Measurements from ENCODE around the gene SLC35B1. TPM values are rescaled to one million over a fixed set of nuclear protein-coding genes. Genes with fewer than 3 reads are reported as not detected.

Gene SLC35B1
- total RNA-seq, 2 experiments from 2014 or later, result 51.2 to 51.4 TPM

DNA sequence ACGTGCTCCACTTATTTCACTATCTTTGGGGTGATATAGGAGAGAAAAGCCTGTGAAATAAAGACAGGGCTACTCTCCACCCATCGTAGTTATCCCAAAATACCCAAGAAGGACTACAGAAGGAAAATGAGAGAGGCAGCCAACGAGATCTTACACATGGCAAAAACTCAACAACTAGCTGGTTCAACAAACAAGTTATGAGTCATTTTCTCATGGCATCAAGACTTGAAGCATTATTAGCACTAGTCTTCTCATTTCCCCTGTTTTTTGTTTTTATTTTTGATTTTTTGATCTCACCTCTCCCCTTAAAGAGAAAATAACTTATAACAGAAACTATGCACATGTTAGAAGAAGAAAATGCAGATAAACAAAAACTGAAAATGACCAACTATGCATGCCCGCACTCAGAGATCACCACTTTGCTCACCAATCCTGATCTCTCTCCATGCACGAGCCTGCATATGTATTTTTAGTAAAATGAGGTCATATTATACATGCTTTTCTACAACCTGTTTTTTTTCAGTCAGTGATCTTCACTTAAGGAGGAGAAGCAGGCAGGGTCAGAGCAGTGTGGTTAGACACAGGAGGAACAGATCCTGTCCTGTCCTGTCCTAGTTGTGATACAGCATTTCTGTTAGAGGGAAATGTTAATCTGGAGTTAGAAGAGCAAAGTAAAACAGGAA is 33.4 kb upstream of the SLC35B1 start:
- CTCF ChIA-PET (ENCODE audit: unreplicated experiment), result no interaction called here
- Histone ChIP-seq H2AFZ (ENCODE audit: low read length) (no peak overlapping the region), H3K27ac (ENCODE audit: low read depth, low read length, poor library complexity, severe bottlenecking) (peak overlapping the region; percentile 94), H3K4me1 (ENCODE audit: insufficient read depth, low read length, poor library complexity, severe bottlenecking) (peaks cover 92% of the 10 kb centered on the region), H3K4me3 (ENCODE audit: low read depth, low read length, poor library complexity, severe bottlenecking) (peak overlapping the region; percentile 62), H3K79me2 (ENCODE audit: insufficient read depth, low read depth, low read length) (peaks cover 97% of the 10 kb centered on the region), H3K4me2 (ENCODE audit: low read length) (peak overlapping the region; percentile 97), H3K9me2 (ENCODE audit: insufficient read depth, low read length) (no peaks in the 10 kb centered on the region), H3K36me3 (ENCODE audit: insufficient read depth, low read length) (peaks cover 40% of the 10 kb centered on the region), H4K20me1 (ENCODE audit: insufficient read depth, low read length) (peaks cover 4% of the 10 kb centered on the region; the same call in 1 of the 2 replicates), H3K9me3 (ENCODE audit: low read length) (no peaks in the 10 kb centered on the region)
- TF ChIP-seq CTCF (conservative IDR thresholded peaks at IDR 0.05; ENCODE audit: low read length) (no peak), EZH2phosphoT487 (IDR thresholded peaks at IDR 0.05; ENCODE audit: borderline replicate concordance, low read depth, low read length) (no peak)
- no TSS peak for BruUV-seq (replicated peaks)
- peak; percentile 52 for DNase-seq (ENCODE audit: low spot score)
- POLR2A ChIA-PET, result interaction anchor here (0.6 to 5.1 kb wide), 6 partner anchors 9 to 967 kb away, joined by 3 to 71 read pairs (median 4); partner anchors contain the start of gene FAM117A
- intact Hi-C loops (cut with micrococcal nuclease; ENCODE audit: unreplicated experiment), result loop anchor here (10.0 kb wide), 1 partner anchor 526 kb away; the partner anchor contains the start of genes ABI3 and GNGT2

GRCh38 chr17:49739641-49740271 is 32.0 kb upstream of the SLC35B1 start:
- DNase-seq (ENCODE audit: low spot score), result peak; percentile 96
- BruUV-seq (replicated peaks), result TSS peak; percentile 88
- intact Hi-C loops (cut with micrococcal nuclease; ENCODE audit: unreplicated experiment), result loop anchor here (1.0 to 10.0 kb wide), 4 partner anchors 8 to 525 kb away; partner anchors contain the start of genes ABI3, GNGT2 and KAT7
- Histone ChIP-seq H3K27ac (ENCODE audit: low read depth, low read length, poor library complexity, severe bottlenecking) (peak overlapping the region; percentile 94), H3K4me3 (ENCODE audit: low read depth, low read length, poor library complexity, severe bottlenecking) (peak overlapping the region; percentile 62), H4K20me1 (ENCODE audit: insufficient read depth, low read length) (peaks cover 4% of the 10 kb centered on the region; the same call in 1 of the 2 replicates), H3K9me2 (ENCODE audit: insufficient read depth, low read length) (no peaks in the 10 kb centered on the region), H3K36me3 (ENCODE audit: insufficient read depth, low read length) (peaks cover 44% of the 10 kb centered on the region), H2AFZ (ENCODE audit: low read length) (no peak overlapping the region), H3K4me1 (ENCODE audit: insufficient read depth, low read length, poor library complexity, severe bottlenecking) (peaks cover 78% of the 10 kb centered on the region), H3K4me2 (ENCODE audit: low read length) (peak overlapping the region; percentile 97), H3K79me2 (ENCODE audit: insufficient read depth, low read depth, low read length) (peaks cover 97% of the 10 kb centered on the region), H3K9me3 (ENCODE audit: low read length) (0 out of 2 replicates have a peak, but pooled peaks cover 5% of the 10 kb centered on the region)
- ChIA-PET CTCF (ENCODE audit: unreplicated experiment) (no interaction called here), POLR2A (interaction anchor here (0.6 to 5.1 kb wide), 6 partner anchors 9 to 77 kb away, joined by 3 to 71 read pairs (median 4); partner anchors contain the start of gene FAM117A)
- TF ChIP-seq EZH2phosphoT487 (IDR thresholded peaks at IDR 0.05; ENCODE audit: borderline replicate concordance, low read depth, low read length) (no peak), CTCF (conservative IDR thresholded peaks at IDR 0.05; ENCODE audit: low read length) (no peak)

All from OCI-LY7 (cell line).